ENCODE measurements around the gene GANC.

GRCh38 chr15:42270996-42271395 is 2.0 kb upstream of the GANC start:
- no peak for TF ChIP-seq POLR2A (IDR thresholded peaks at IDR 0.05; ENCODE audit: low read length)
- TF ChIP-seq GATA1 (IDR thresholded peaks at IDR 0.05; ENCODE audit: low read depth, low read length) = no peak
